Left ventricle myocardium inferior (tissue), 1 donor: Measurements from ENCODE around the gene SLC25A21. TPM values are rescaled to one million over a fixed set of nuclear protein-coding genes. Genes with fewer than 3 reads are reported as not detected.
"Not testable (repeated sequence)": the region's sequence is repeated elsewhere in the genome, so short reads cannot be mapped to it uniquely, and the experiment has no call there.

Experiments used
- DNase-seq: peaks from one replicate; pipeline ENCODE4 v3.0.0-alpha.2; 2020
- H3K27ac ChIP-seq: fragments of 200-600 bp; replicated peaks from 2 replicates; pipeline ENCODE4 v1.8.0; 2021
- H3K27me3 ChIP-seq: fragments of 200-600 bp; 2 replicates; pipeline ENCODE4 v1.8.0; 2021; ENCODE audit warnings: low read depth
- H3K36me3 ChIP-seq: fragments of 200-600 bp; 2 replicates; pipeline ENCODE4 v1.8.0; 2021
- H3K4me1 ChIP-seq: fragments of 200-600 bp; 2 replicates; pipeline ENCODE4 v1.8.0; 2021
- H3K4me3 ChIP-seq: fragments of 200-600 bp; 2 replicates; pipeline ENCODE4 v1.8.0; 2021; ENCODE audit warnings: mild to moderate bottlenecking, moderate library complexity
- H3K9me3 ChIP-seq: fragments of 200-600 bp; replicated peaks from 2 replicates; pipeline ENCODE4 v1.8.0; 2021
- CTCF ChIP-seq: fragments of 200-600 bp; IDR thresholded peaks from 2 replicates; pipeline ENCODE4 v1.8.0; 2021; ENCODE audit warnings: antibody characterized with exemption, mild to moderate bottlenecking, borderline replicate concordance
- intact Hi-C: fragments of 100-400 bp; cut with micrococcal nuclease; formaldehyde crosslinking; loops from one replicate; pipeline ENCODE4 v1.11.0; 2022
- total RNA-seq: library from RNA; stranded (reverse); fragmentation: NEBNext Ultra II Directional; extraction: Animal tissue kit (Norgen Biotek cat#: 25700); gene quantifications from one replicate; pipeline ENCODE4 v1.2.1, GENCODE V29; 2021
- donor health status: DM: no; HTN: yes; CAD: no; lungs with severe emphysema.

Gene SLC25A21
- total RNA-seq, 1 donor from 2014 or later: 0.77 TPM

GRCh38 chr14:37187294-37187693 is 14.9 kb upstream of the SLC25A21 start:
- DNase-seq: no peak
- H3K36me3 ChIP-seq: no peaks in the 10 kb centered on the region
- peaks cover 10% of the 10 kb centered on the region for H3K9me3 ChIP-seq
- no peak for TF ChIP-seq CTCF
- H3K27me3 ChIP-seq: peaks cover 27% of the 10 kb centered on the region
- no peaks in the 10 kb centered on the region for H3K4me1 ChIP-seq
- intact Hi-C loops: no loop called here
- no peak overlapping the region for H3K4me3 ChIP-seq
- H3K27ac ChIP-seq: no peak overlapping the region

- Histone ChIP-seq H3K9me3 (peaks cover 10% of the 10 kb centered on the region), H3K27me3 (peaks cover 27% of the 10 kb centered on the region), H3K36me3 (no peaks in the 10 kb centered on the region), H3K4me3 (no peak overlapping the region), H3K4me1 (no peaks in the 10 kb centered on the region), H3K27ac (no peak overlapping the region)
- DNase-seq: no peak
- no peak for TF ChIP-seq CTCF
- intact Hi-C loops: no loop called here
Observed at GRCh38 chr14:37186865-37187264, 14.5 kb upstream of the SLC25A21 start.

GRCh38 chr14:37185670-37186069 is 13.3 kb upstream of the SLC25A21 start:
- H3K27me3 ChIP-seq: peaks cover 27% of the 10 kb centered on the region

GRCh38 chr14:37184520-37184919 is 12.1 kb upstream of the SLC25A21 start:
- H3K9me3 ChIP-seq, H3K36me3 ChIP-seq, H3K4me1 ChIP-seq, DNase-seq, H3K27ac ChIP-seq, H3K4me3 ChIP-seq, intact Hi-C loops: not testable (repeated sequence)
- peaks cover 27% of the 10 kb centered on the region for H3K27me3 ChIP-seq

More at GRCh38 chr14:37185670-37186069, 13.3 kb upstream of the SLC25A21 start:
- H3K4me1 ChIP-seq: no peaks in the 10 kb centered on the region
- no peaks in the 10 kb centered on the region for H3K36me3 ChIP-seq
- intact Hi-C loops: no loop called here
- H3K27ac ChIP-seq: no peak overlapping the region
- TF ChIP-seq CTCF: no peak
- no peak for DNase-seq
- H3K4me3 ChIP-seq: no peak overlapping the region
- H3K9me3 ChIP-seq: peaks cover 10% of the 10 kb centered on the region

GRCh38 chr14:37181441-37181840 is 9.0 kb upstream of the SLC25A21 start:
- no peaks in the 10 kb centered on the region for H3K36me3 ChIP-seq
- H3K27me3 ChIP-seq: peaks cover 16% of the 10 kb centered on the region
- no peak overlapping the region for H3K4me3 ChIP-seq
- no peak for TF ChIP-seq CTCF
- no peaks in the 10 kb centered on the region for H3K9me3 ChIP-seq
- no peak overlapping the region for H3K27ac ChIP-seq
- H3K4me1 ChIP-seq: no peaks in the 10 kb centered on the region
- intact Hi-C loops: no loop called here
- DNase-seq: no peak

- H3K4me1 ChIP-seq, DNase-seq, H3K4me3 ChIP-seq, H3K27ac ChIP-seq, intact Hi-C loops, H3K36me3 ChIP-seq, H3K9me3 ChIP-seq: not testable (repeated sequence)
- peaks cover 16% of the 10 kb centered on the region for H3K27me3 ChIP-seq
Observed at GRCh38 chr14:37180886-37181285, 8.5 kb upstream of the SLC25A21 start.
